AG04450 (cell line): ENCODE results near the gene HIBCH. TPM values are rescaled to one million over a fixed set of nuclear protein-coding genes. Genes with fewer than 3 reads are reported as not detected.

Experiments used
- CTCF ChIA-PET: fragments of 300-600, 350-600 bp; formaldehyde crosslinking; extraction: SDS; loops from one replicate; lab custom pipeline; 2022; ENCODE audit warnings: antibody characterized with exemption, inconsistent platforms; lab: Charles Lee
- POLR2A ChIA-PET: fragments of 350-600 bp; formaldehyde crosslinking; extraction: SDS; loops from one replicate; lab custom pipeline; 2021; ENCODE audit warnings: antibody characterized with exemption, inconsistent platforms; lab: Yijun Ruan, JAX
- DNase-seq: peaks from one replicate; pipeline ENCODE4 v3.0.0-alpha.2; 2011; ENCODE audit warnings: low read depth, low spot score
- H3K27ac ChIP-seq: one replicate; pipeline ENCODE4 v1.5.1; 2012; ENCODE audit warnings: low read depth, low read length, control low read depth
- H3K27me3 ChIP-seq: one replicate; pipeline ENCODE4 v1.6.0; 2012; ENCODE audit warnings: low read length; ENCODE audit not compliant: control insufficient read depth, insufficient read depth
- H3K4me3 ChIP-seq: 2 replicates; pipeline ENCODE4 v1.5.1; 2011; ENCODE audit warnings: mild to moderate bottlenecking, low read depth, low read length, control low read depth
- H3K9me3 ChIP-seq: 2 replicates; pipeline ENCODE4 v1.5.1; 2012; ENCODE audit warnings: low read length; ENCODE audit not compliant: control insufficient read depth, insufficient read depth
- CTCF ChIP-seq: IDR thresholded peaks from 2 replicates; pipeline ENCODE4 v1.5.1; 2011; ENCODE audit warnings: low read depth, low read length, control low read depth, inconsistent platforms
- polyA plus RNA-seq: library from polyadenylated mRNA; depleted of rRNA; stranded (reverse); fragments of >200 nt; gene quantifications from 2 replicates; pipeline ENCODE4 v1.2.3, GENCODE V29; 2011

The HIBCH gene
- polyA plus RNA-seq, 1 experiment = 23.8 TPM

GRCh38 chr2:190221429-190221828 is 98.2 kb downstream of the HIBCH start:
- Histone ChIP-seq H3K27me3 (no peaks in the 10 kb centered on the region), H3K27ac (no peak overlapping the region), H3K4me3 (no peak overlapping the region), H3K9me3 (peaks cover 3% of the 10 kb centered on the region; the same call in 1 of the 2 replicates)
- ChIA-PET CTCF (no interaction called here), POLR2A (no interaction called here)
- DNase-seq = no peak
- no peak for TF ChIP-seq CTCF

- H3K27me3 ChIP-seq = no peaks in the 10 kb centered on the region
- H3K9me3 ChIP-seq = peaks cover 3% of the 10 kb centered on the region; the same call in 1 of the 2 replicates
- ChIA-PET CTCF (no interaction called here), POLR2A (no interaction called here)
- TF ChIP-seq CTCF = no peak
- H3K4me3 ChIP-seq = no peak overlapping the region
- DNase-seq = no peak
- H3K27ac ChIP-seq = no peak overlapping the region
Measured at GRCh38 chr2:190219186-190219585, 100.4 kb downstream of the HIBCH start.

GRCh38 chr2:190217616-190218015 is 102.0 kb downstream of the HIBCH start:
- TF ChIP-seq CTCF = no peak
- Histone ChIP-seq H3K27me3 (no peaks in the 10 kb centered on the region), H3K27ac (no peak overlapping the region), H3K9me3 (no peaks in the 10 kb centered on the region), H3K4me3 (no peak overlapping the region)
- CTCF ChIA-PET = no interaction called here
- DNase-seq = no peak
- POLR2A ChIA-PET = no interaction called here

- CTCF ChIA-PET = no interaction called here
- no peak for DNase-seq
- Histone ChIP-seq H3K27me3 (no peaks in the 10 kb centered on the region), H3K4me3 (no peak overlapping the region), H3K9me3 (no peaks in the 10 kb centered on the region), H3K27ac (no peak overlapping the region)
- TF ChIP-seq CTCF = no peak
- POLR2A ChIA-PET = no interaction called here
Measured at GRCh38 chr2:190216829-190217228, 102.8 kb downstream of the HIBCH start.

- POLR2A ChIA-PET = no interaction called here
- no peak overlapping the region for H3K4me3 ChIP-seq
- no peaks in the 10 kb centered on the region for H3K27me3 ChIP-seq
- H3K9me3 ChIP-seq = no peaks in the 10 kb centered on the region
- CTCF ChIA-PET = interaction anchor here (0.6 kb wide), 1 partner anchor 88 kb away, joined by 3 read pairs; no protein-coding TSS in a partner anchor
- DNase-seq = no peak
- H3K27ac ChIP-seq = no peak overlapping the region
- no peak for TF ChIP-seq CTCF
Measured at GRCh38 chr2:190215620-190216019, 104.0 kb downstream of the HIBCH start.
